Lower lobe of right lung (tissue), 2 donors: ENCODE measurements around the gene LRRC59. TPM values are rescaled to one million over a fixed set of nuclear protein-coding genes. Genes with fewer than 3 reads are reported as not detected.

Experiments used
- ATAC-seq, 2 donors: fragments of 200-7000 bp; cut with Tn5 transposase; one replicate each; pipeline ENCODE4 v1.9.1; 2020 to 2022; ENCODE audit warnings: mild to moderate bottlenecking in 2 of 2, moderate library complexity in 2 of 2
- DNase-seq: peaks from one replicate; pipeline ENCODE4 v3.0.0-alpha.2; 2020
- H3K27ac ChIP-seq: fragments of 200-600 bp; one replicate; pipeline ENCODE4 v1.8.0; 2022
- H3K27me3 ChIP-seq: fragments of 200-600 bp; one replicate; pipeline ENCODE4 v1.8.0; 2022; ENCODE audit warnings: low read depth
- H3K36me3 ChIP-seq: fragments of 200-600 bp; one replicate; pipeline ENCODE4 v1.8.0; 2022; ENCODE audit warnings: mild to moderate bottlenecking
- H3K4me1 ChIP-seq: fragments of 200-600 bp; one replicate; pipeline ENCODE4 v1.8.0; 2022
- H3K4me3 ChIP-seq: fragments of 200-600 bp; one replicate; pipeline ENCODE4 v1.8.0; 2022; ENCODE audit warnings: mild to moderate bottlenecking
- H3K9me3 ChIP-seq: fragments of 200-600 bp; one replicate; pipeline ENCODE4 v1.8.0; 2022
- CTCF ChIP-seq: fragments of 200-600 bp; IDR thresholded peaks from one replicate; pipeline ENCODE4 v1.8.0; 2022; ENCODE audit warnings: antibody characterized with exemption, mild to moderate bottlenecking
- intact Hi-C: fragments of 100-400 bp; cut with DNase I; formaldehyde crosslinking; loops from one replicate; pipeline ENCODE4 v1.11.0; 2022
- total RNA-seq: library from RNA; stranded (reverse); fragmentation: NEBNext Ultra II Directional; extraction: Animal tissue kit (Norgen Biotek cat#: 25700); gene quantifications from one replicate; pipeline ENCODE4 v1.2.1, GENCODE V29; 2021
- donor health status: DM: no; HTN: yes; CAD: no; lungs with severe emphysema.

LRRC59 gene
- total RNA-seq, 1 donor from 2014 or later: 55.5 TPM

GRCh38 chr17:50354776-50355175 is 42.5 kb downstream of the LRRC59 start:
- Histone ChIP-seq H3K9me3 (no peaks in the 10 kb centered on the region), H3K4me1 (no peaks in the 10 kb centered on the region), H3K4me3 (no peak overlapping the region), H3K36me3 (peaks cover 69% of the 10 kb centered on the region), H3K27me3 (no peaks in the 10 kb centered on the region), H3K27ac (no peak overlapping the region)
- DNase-seq (no peak), ATAC-seq (no peak)
- no peak for TF ChIP-seq CTCF
- intact Hi-C loops: no loop called here

GRCh38 chr17:50354198-50354597 is 43.1 kb downstream of the LRRC59 start:
- intact Hi-C loops: no loop called here
- no peaks in the 10 kb centered on the region for H3K4me1 ChIP-seq
- H3K27ac ChIP-seq: no peak overlapping the region
- ATAC-seq (no peak), DNase-seq (no peak)
- H3K27me3 ChIP-seq: no peaks in the 10 kb centered on the region
- no peak overlapping the region for H3K4me3 ChIP-seq
- peaks cover 64% of the 10 kb centered on the region for H3K36me3 ChIP-seq
- H3K9me3 ChIP-seq: no peaks in the 10 kb centered on the region
- TF ChIP-seq CTCF: no peak

GRCh38 chr17:50353600-50354195 is 43.6 kb downstream of the LRRC59 start:
- no peak for TF ChIP-seq CTCF
- ATAC-seq: no peak
- Histone ChIP-seq H3K4me1 (no peaks in the 10 kb centered on the region), H3K27ac (no peak overlapping the region), H3K27me3 (no peaks in the 10 kb centered on the region), H3K9me3 (no peaks in the 10 kb centered on the region), H3K36me3 (peaks cover 59% of the 10 kb centered on the region), H3K4me3 (no peak overlapping the region)
- intact Hi-C loops: no loop called here
- no peak for DNase-seq

GRCh38 chr17:50352693-50353599 is 44.4 kb downstream of the LRRC59 start:
- Histone ChIP-seq H3K4me3 (no peak overlapping the region), H3K36me3 (peaks cover 51% of the 10 kb centered on the region), H3K9me3 (no peaks in the 10 kb centered on the region), H3K4me1 (no peaks in the 10 kb centered on the region), H3K27me3 (no peaks in the 10 kb centered on the region), H3K27ac (no peak overlapping the region)
- intact Hi-C loops: no loop called here
- no peak for TF ChIP-seq CTCF
- ATAC-seq (no peak), DNase-seq (no peak)

- DNase-seq (no peak), ATAC-seq (no peak)
- no peak overlapping the region for H3K4me3 ChIP-seq
- H3K27ac ChIP-seq: no peak overlapping the region
- no peaks in the 10 kb centered on the region for H3K9me3 ChIP-seq
- H3K27me3 ChIP-seq: no peaks in the 10 kb centered on the region
- H3K4me1 ChIP-seq: peaks cover 7% of the 10 kb centered on the region
- H3K36me3 ChIP-seq: peaks cover 43% of the 10 kb centered on the region
- intact Hi-C loops: no loop called here
- no peak for TF ChIP-seq CTCF
Observed at GRCh38 chr17:50352072-50352692, 45.1 kb downstream of the LRRC59 start.
